ENCODE results near the gene NTRK1.

NTRK1 gene

DNA sequence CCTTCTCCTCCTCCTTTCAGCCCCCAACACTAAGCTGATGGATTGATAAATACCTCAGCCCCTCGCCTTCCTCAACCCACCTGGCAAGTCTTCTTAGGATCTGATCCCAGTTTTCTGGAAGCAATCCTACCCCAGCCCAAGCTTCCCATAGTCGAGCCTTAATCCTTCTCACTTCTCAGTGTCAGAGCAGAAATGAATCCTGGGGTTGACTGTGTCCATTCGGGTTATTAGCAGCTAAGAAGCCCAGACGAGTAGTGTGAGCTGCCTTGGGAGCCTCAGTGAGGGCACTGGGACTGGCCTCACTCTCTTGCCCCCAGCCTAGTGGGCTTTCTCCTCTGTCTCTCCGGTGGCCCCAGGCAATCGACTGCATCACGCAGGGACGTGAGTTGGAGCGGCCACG is 20.4 kb downstream of the NTRK1 start:
- no peak for DNase-seq (ENCODE audit: low read depth)

DNA sequence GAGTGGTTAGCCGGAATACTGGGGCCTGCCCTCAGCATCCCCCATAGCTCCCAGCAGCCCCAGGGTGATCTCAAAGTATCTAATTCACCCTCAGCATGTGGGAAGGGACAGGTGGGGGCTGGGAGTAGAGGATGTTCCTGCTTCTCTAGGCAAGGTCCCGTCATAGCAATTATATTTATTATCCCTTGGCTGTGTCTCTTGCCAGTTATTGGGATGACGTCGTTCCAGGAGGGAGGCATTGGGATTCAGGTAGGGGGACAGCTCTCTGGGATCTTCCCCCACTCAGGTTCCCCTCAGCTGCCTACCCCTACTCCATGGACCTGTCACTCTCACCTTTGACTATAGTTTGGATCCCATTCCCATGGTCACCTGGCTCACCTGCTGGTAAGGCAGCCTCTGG is 21.0 kb downstream of the NTRK1 start:
- DNase-seq (ENCODE audit: low read depth) = no peak

DNA sequence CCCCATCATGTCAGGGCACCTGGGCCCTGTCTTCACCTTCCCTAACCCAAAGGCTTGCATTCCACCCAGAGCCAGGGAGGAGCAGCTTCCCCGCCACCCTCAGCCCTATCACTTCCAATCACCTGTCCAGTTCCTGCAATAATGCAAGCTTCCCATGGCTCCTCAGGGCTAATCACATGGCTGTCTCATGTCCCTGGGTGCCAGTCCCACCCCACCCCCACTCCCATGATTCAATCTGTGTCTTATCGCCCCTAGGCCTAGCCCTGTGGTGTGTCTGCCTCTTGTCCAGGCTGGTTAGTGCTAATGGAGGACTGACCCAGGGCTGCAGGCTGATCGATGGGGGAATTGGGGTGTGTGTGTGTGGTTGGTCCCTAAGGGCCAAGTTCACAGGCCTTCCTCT is 21.9 kb downstream of the NTRK1 start:
- DNase-seq (ENCODE audit: low read depth) = no peak

DNA sequence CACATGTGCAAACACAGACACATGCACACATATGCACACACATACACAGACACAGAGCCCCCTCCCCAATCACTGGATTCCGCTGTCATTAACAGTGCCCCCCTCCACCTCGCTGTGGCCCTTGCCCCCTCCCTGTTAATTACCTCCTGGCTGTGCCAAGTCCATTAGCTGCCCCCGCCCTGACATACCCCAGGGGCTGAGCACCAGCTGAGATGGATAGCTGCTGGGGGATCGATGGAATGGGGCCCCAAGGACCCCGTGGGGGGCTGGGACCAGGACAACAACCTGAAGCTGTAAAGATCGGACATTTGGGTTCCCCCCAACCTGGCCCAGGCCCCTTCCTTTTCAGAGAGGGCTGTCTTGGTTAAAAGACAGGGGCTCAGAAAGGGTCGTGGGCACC is 23.3 kb downstream of the NTRK1 start:
- DNase-seq (ENCODE audit: low read depth) = no peak

DNA sequence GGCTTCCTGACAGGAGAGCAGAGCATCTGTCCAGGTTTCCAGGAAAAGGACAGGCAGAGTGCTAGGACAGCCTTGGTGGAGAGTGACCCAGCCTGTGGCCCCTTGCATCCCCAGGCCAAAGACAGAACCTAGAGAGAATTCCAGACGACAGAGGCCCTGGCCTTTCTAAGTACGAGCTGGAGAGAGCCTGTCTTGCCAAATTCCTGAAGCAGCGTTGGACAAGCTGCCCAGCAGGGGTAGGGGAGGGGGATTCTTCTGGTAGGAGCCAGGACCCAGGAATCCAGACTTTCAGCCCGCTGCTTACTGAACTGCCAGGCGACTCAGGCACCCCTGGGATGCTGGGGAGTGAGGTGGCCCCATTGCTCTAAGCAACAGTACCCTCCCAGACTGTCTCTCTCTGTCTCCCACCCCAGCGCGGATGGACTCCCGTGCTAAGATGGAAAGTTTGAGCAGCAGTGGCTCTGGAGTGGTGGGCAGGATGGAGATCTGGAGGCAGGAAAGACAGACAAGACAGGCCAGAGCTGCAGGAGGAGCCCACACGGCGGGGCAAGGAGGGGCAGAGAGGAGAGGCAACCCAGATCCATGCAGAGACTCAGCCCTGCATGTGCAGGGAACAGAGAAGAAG is 24.0 kb downstream of the NTRK1 start:
- no peak for DNase-seq (ENCODE audit: low read depth)

DNA sequence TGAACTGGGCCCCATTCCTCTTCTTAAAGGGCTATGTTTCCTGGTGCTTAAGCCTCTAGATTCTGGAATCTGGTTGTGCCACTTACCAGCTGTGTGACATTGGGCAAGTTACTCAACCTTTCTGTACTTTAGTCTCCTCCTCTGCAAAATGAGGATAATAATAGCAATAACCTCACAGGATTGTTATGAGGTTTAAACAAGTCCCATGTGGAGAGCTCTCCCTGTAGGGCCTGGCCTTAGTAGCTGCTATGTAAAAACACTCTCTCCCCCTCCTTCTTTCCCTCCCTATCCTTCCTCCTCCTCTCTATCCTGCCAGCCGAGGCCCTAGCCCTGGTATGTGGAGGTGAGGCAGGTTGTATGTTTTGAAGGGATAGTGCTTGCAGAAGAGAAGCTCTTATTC is 24.6 kb downstream of the NTRK1 start:
- no peak for DNase-seq (ENCODE audit: low read depth)

DNA sequence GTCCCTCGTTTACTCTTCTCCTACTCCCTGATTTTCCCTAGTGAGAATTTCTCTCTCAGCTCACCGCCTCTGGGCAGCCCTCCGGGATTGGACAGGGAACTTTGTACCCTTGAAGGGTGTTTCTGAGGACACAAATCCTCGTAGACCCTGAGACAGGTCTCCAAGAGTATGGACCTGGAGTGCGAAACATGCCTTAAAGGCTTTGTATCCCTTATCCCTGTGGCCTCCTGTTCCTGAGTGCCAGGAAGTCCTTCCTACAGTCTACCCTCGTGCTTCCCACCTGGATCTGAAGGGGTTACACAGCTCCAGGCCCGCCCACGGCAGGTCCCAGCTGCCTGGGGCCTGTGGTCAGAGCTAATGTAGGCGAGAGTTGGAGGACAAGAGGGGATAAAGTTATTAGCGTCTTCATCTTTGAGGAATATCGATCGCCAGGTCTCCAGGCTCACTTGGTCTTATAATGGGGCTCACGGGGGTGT is 25.3 kb downstream of the NTRK1 start:
- DNase-seq (ENCODE audit: low read depth) = no peak

DNA sequence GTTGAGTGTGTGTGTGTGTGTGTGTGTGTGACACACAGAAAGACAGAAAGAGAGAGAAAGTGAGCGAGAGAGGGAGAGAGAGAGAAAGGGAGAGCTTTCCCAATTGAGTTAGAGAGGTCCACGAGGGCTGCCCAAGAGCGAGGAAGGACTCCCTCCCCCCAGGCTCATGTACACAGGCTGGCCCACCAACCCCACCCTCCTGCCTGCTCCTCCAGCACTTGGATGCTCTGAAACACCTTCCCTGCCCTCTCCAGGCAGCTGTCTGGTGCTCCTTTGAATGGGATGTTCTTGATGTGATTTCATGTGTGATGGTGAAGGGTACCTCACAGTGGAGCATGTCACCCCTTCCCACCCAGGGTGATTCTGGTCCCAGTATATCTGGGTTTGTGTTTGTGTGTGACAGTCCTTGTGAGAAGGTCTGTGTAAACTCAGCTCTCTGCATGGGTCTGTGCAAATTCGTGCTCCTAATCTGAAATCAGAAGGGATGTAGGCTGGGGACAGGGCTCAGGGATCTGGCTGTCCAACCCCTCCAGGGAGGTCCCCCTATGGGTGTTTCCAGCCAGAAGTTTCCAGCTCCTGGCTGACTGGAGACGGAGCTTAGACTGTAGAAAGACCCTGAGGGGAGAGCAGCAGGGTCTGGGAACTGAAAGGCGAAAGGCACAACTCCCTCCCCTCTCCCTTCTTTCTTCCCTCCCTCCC is 26.1 kb downstream of the NTRK1 start:
- DNase-seq (ENCODE audit: low read depth) = no peak

DNA sequence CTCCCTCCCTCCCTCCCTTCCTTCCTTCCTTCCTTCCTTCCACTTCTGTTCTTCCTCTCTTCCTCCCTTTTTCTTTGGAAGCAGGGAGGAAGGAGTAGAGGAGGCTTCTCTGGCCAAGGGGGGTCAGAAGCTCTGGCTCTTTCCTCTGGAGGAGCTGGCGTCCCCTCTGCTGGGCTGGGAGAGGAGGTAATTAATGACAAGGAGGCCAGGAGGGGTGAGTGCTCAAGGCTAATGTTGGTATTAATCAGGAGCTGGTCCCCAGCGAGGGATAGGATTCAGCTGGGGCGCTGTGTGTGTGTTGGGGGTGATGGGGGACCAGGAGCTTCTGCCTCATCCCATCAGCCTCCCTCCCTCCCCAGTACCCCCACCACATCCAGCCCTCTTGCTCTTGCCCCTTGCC is 26.7 kb downstream of the NTRK1 start:
- DNase-seq (ENCODE audit: low read depth) = no peak

DNA sequence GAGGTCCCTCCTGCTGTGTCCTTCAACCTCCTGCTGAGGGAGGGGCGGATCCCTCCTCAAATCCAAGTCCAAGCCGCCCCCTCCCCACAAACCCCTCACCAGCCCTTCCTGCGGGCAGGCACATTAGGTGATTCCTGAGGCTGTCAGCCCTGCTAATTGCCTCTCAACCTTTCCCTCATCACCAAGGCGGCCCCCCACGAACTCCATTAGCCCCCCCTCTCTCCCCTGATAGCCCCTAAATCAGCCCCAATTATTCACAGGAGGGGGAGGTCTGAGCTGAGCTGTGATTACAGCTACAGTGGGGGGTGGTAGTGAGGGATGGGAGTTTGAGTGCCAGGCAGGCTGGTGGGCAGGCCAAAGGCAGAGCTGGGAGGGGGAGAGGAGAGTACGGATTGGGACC is 27.1 kb downstream of the NTRK1 start:
- DNase-seq (ENCODE audit: low read depth) = no peak

DNA sequence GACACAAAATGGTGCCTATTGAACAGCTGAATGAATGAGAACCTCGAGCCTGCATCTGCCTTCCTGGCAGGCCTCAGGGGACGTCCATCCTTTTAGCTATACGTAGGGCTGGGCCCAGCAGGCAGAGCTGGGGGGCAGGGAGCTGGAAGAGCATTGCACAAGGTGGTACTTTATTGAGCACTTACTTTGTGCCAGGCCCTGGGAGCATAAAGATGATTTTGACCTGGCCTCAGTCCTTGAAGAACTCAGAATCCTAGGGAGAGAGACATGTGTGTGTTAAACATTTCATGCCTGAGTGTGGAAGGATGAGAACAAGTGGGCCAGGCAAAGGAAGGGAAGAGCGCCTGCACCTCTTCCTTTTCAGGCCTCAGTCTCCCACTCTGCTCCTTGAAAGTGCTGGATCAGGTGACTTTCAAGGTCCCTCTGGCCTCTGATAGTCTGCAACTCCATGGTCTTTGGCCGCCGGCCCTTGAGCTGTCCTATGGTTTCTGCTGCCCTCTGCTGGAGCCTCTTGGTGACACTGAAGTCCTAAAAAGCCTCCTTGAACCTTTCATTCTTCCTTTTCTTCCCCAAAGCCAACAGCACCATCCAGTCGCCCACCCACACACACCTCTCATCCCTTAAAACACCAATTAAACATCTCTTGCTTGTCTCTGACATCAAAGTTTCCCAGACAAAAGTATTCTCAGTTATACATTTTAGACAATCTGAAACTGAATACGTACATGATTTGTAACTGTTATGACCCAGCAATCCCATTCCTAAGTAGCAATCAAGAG is 29.3 kb downstream of the NTRK1 start:
- peak; percentile 57 for DNase-seq (ENCODE audit: low read depth)

DNA sequence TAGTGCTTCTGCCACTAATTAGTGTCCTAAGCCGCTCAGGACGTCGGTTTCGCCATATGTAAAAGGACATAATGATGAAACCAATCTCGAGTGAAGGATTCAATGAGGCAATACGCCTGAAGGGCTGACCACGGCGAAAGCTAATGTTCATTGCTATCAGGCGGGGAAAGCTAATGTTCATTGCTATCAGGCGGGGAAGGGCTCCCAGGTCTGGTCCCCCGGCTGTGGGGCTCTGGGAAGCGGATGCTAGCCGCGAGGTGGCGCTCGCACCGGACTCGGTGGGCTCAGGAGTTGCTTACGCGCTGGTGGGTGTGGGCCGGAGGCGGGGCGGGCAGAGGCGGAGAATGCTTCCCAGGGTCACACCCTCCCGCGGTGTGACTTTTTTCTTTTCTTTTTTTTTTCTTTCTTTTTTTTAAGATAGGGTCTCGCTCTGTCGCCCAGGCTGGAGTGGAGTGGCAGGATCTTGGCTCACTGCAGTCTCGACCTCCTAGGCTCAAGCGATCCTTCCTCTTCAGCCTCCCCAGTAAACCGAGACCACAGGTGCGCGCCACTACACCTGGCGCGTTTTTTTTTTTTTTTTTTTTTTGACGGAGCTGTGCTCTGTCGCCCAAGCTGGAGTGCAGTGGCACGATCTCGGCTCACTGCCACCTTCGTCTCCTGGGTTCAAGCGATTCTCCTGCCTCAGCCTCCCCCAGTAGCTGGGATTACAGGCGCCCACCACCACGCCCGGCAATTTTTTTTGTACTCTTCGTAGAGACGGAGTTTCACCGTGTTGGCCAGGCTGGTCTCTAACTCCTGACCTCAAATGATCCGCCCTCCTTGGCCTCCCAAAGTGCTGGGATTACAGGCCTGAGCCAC is 31.8 kb downstream of the NTRK1 start:
- peak; percentile 47 for DNase-seq (ENCODE audit: low read depth)

DNA sequence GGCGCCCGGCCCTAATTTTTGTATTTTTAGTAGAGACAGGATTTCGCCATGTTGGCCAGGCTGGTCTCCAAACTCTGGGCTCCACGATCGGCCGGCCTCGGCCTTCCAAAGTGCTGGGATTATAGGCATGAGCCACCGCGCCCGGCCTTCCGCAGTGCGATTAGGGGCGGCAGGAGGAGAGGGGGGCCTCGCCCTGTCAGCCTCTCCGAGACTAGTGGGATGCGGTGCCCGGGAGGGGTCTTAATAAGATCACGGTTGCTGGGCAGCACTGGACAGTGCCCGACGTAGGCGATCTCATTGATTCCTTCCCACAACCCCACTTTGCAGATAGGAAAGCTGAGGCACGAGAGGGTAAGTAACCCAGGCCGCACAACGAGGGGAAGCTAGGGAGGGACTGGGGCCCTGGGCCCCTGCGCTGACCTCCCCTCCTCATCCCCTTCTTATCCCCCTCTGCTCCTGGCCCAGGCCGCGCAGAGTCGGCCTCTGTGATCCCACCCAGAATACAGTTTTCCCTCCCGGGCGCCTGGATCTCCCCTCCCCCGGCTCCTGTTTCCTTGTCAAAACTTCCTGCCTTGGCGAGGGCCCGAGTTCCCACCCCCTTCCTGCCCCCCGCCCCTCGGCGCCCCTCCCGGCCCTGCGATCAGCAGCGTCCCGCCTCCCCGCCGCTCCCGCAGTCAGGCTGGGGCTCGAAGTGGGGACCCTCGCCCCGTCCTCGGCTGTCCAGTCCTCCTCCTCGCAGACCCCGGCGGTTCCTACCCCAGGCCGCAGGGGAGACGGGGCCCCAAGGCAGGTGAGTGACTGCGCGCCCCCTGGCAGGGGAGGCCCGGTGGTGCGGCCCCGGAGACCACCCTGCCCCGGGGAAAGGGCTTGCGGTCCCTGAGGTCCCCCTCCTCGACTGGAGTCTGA is 32.6 kb downstream of the NTRK1 start, which contains the start of gene PEAR1:
PEAR1 (plus strand) TSS at position 671 of the 906 bp plus-strand sequence. CDS start 10,209 bp downstream, outside the sequence.
- no peak for DNase-seq (ENCODE audit: low read depth)

DNA sequence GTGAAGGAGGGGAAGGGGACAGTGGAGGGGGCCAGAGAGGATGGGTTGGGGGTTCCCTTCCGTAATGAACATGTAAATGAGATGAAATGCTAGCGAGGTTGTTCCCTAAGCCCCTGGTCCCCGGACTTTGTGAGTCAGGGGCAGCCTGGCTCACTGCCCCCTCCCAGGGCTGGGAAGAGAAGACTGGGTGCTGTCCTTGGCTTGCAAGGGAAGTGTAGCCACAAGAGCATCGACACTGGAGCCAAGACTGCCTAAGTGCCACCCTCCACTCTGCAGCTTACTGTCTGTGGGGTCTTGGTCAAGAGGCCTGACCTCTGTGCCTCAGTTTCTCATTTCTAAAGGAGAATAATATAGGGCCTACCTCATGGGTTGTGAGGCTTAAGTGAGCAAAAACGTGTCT is 33.3 kb downstream of the NTRK1 start:
- DNase-seq (ENCODE audit: low read depth) = no peak

DNA sequence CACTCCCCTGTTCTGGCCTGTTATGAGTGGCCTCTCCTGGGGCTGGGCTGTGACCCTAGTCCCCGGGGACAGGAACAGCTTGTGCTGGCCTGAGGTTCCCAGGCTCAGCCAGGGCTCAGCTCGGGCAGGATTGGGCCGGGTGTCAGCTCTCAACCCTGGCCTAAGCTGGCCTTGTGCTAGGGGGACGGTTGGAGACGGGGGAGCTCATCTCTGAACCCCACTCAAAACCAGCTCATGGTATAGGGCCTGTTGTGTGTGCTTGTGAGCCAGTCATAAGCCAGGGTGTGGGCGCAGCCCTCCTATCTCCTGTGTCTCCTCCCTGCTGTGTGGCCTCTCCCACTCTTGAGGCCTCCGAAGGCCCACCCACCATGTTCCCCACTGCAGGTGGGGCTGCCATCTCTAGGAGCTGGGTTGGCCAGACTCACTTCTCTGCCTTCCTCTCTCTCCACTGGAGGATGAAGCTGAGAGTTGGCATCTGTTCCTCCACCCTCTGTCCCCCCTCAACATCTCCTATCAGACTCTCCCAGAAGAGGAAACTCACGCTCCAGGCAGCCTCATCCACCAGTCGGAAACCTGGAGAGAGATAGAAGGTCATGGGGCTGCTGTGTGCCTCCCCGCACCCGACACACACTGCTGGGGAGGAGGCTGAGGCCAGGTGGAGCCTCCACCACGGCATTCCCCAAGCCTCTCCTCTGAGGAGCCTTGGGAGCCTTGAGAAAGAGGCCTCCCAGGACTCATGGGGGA is 34.2 kb downstream of the NTRK1 start:
- no peak for DNase-seq (ENCODE audit: low read depth)

DNA sequence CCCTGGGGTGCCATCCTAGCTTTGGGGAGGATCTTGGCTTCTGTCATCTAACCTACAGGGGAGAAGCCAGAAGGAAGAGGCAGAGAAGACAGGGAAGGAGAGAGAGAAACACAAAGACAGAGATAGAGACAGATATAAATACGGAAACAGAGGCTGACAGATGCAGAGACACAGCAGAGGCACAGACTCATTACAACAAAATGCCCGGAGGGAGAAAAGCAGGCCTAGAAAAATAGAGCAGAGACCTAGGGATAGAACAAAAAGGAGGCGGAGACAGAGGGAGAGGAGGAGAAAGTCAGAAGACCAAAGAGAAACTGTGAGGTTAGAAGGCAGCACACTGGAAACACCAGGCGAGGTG is 34.8 kb downstream of the NTRK1 start:
- no peak for DNase-seq (ENCODE audit: low read depth)

DNA sequence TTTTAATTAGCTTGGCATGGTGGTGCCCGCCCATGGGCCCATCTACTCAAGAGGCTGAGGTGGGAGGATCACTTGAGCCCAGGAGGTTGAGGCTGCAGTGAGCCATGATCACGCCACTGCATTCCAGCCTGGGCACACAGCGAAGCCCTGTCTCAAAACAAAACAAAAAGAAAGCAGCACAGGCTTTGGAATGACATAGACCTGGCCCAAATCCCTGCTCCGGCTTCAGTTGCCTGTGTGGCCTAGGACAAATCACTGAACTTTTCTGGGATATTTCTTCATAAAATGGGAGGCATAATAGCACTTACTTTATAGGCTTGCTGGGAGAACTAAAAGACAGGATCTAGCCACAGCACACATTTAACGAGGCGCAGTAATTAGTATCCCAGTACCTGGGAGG is 35.3 kb downstream of the NTRK1 start:
- DNase-seq (ENCODE audit: low read depth) = no peak

DNA sequence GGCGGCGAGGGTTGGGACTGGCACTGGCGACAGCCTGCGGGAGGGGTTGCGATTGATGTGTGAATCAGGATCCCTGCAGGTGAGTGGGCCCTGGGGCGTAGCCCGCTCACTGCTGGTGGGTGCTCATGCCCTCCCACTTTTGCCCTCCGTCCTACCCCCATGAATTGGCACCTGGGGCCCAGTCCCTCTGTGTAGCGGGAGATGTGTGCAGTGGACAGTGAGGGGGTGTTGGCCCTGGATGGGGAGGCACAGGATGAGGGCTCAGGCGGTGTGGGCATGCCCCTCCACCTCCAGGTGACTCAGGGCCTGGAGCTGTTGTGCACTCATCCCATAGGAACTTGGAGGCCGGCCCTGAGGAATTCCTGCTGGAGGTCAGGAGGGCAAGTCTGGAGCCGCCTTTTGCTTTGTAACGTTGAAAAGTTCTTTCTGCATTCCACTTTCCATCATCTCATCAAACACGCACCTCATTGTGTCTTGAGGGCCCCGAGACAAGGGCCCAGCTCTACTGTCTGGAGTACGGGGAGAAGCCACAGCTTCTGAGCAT is 35.9 kb downstream of the NTRK1 start:
- DNase-seq (ENCODE audit: low read depth) = peak; percentile 82

DNA sequence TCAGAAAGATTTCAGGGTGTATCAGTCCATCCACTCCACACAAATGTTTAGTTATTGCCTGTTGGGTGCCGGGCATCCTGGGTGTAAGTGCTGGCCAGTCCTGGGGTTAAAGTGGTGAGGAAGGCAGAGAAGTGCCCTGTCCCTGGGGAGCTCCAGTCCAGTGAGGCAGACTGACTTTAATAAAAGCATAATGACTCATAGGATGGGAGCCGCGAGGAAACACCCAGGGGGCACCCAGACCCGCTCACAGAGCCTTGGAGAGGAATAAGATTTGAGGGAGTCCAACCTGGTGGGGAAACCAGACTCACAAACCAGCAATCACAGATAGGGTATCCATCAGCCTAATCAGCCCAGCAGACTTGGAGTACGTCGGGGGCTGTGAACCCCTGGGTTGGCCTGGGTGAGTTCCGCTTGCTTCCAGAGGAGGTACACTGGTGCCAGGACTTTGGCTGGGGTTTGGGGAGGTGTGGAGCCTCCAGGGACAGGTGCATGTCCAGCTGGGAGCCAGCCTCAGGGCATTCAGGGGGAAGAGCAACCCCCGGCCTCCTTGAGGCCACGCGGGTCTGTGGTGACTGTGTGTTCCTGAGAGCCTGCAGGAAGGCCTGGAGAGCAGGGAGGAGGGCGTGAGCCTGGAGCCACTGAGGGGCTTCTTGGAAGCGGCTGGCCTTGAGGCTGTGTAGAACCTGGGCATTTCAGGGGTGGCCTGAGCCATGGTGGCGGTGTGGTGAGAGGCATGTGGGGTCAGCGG is 36.6 kb downstream of the NTRK1 start:
- peak; percentile 72 for DNase-seq (ENCODE audit: low read depth)
